NCI-H446 (cell line): ENCODE results near the gene DENND5A.

ENCODE experiments used
- DNase-seq, 2 experiments: peaks; one replicate each; lab custom pipeline; 2025; lab: John Stamatoyannopoulos, UW

Gene DENND5A

DNA sequence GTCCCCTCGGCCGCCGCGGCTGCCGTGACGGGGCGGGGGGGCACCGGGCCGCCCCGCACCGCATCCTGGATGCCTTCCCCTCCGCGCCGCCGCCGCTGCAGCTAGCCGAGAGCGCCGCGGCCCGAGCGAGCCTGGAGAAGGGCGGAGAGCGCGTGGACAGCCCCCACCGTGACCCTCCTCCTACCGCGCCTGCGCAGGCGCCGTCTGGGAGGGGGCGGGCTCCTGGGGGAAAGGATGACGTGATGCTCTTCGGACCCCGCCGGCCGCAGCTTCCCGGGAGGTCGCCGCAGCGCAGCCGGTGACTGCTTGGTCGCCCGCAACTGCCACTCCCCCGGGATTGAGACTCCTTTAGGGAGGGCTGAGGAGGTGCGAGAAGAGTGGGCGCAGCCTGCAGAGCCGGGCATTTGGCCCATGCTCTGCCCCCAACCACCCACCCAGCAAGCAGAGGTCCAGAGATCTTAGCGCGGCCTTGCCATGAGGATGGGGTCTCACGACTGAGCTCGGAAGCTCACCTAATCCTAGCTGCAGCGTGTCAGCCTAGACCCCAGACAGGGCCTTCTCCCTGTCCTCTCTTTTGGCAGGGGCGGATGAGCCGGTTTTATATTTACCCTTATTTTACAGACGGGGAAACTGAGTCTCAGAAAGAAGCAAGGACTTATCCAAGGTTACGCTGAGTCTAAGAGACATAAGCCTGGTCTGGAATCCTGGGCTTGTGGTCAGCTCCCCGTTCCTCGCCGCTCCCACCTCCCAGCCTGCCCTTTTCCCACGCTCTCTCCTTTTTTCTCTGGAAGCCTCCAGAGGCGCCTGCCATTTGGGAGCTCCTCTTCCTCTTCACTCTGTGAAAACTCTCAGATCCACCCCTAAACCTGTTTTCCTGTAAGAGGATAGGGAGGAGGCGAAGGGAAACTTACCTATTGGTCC is at the start of gene DENND5A:
DENND5A (minus strand) TSS at position 140 of the 921 bp plus-strand sequence. CDS start 281 bp downstream, outside the sequence.
- peak; percentile 81 to 90 for DNase-seq

DNA sequence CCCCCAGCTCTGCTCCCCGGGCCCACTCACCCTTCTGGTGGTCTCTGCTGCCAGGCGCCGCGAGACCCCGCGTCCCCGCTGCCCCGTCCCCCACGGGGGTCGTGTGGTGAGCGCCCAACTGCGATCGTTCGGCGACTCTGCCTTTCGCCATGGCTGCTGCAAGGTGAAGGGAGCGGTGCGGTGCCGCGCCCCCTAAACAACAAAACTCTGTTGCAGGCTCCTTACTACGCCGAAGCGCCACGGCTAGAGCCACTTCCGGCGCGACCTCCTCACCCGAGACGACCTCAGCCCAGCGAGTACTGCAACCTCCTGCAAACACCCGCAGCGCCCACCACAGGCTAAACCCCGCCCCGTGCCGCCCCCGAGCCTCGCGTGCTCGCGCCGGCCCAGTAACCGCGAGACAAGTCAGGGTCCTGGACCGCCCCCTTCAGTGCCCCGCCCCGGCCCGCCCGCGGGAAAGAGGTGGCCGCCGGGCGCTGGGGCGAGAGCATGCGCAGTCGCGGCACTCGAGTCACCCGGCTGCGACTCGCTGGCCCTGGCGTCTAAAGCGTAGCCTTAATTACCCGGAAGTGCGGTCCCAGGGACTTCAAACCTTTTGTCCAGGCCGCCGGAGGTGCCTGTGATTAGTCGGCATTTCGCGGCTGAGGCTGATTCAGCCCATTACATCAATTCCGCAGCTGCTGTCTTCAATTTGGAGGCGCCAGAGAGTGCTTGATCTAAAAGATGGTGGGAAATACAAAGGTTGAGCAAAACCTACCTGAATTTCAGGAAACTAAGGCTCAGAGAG is 49.3 kb upstream of the DENND5A start, which contains the start of gene TMEM41B:
TMEM41B (minus strand) TSS at position 303 of the 787 bp plus-strand sequence; CDS start at position 151, 152 bp downstream.
- peak; percentile 96 to 99 for DNase-seq

DNA sequence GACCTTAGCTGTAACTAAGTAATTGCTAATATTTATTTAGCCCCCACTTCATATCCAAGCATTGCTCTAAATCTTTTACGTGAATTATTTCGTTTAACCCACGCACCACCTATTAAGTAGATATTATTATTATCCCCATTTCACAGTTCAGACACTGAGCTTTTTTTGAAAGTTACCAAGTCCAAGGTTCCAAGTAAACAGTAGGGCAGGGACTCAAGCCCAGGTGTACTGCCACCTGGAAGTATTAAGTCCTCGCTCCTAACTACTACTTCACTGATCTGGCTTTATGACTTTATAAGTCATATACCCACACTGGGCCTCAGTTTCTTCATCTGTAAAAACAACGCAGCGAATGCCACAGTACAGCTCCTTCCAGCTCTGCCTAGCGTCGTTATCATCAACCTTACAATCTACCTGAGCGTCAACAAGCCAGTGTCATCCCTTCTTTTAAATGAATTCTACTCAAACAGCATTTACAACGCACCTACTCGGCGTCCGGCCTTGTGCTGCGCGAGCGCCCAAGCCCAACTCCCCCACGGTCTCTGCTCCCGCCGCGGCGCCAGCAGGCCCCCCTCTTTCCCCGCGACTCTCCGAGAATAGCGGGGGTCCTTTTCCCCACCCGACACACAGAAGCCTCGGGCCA is 48.6 kb upstream of the DENND5A start:
- no peak for DNase-seq

DNA sequence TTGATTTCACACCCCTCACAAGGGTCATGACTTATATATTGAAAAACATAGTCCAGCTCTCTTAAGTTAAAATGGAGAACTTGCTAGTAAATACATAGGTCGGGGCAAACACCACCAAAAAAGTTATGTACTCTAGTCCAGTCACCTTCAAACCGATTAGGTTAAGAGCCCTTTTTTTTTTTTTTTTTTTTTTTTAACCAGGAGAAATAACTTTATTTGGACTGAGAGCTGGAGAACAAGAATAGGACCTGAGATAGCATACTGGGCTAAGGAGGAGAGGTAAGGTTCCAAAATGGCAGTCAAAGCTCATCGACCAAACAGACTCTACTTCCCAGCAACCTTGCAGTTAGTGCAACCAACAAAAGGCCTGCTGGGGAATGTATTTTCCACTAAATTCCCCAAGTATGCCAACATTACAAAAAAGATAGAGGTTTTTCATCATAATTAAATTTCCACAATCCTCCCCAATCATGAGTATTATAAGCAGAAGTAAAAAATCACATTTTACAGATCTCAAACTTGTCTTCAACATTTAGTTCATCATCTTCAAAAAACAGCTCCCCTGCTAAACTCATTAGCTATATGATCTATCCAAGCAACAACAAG is 45.4 kb upstream of the DENND5A start:
- DNase-seq, result no peak

DNA sequence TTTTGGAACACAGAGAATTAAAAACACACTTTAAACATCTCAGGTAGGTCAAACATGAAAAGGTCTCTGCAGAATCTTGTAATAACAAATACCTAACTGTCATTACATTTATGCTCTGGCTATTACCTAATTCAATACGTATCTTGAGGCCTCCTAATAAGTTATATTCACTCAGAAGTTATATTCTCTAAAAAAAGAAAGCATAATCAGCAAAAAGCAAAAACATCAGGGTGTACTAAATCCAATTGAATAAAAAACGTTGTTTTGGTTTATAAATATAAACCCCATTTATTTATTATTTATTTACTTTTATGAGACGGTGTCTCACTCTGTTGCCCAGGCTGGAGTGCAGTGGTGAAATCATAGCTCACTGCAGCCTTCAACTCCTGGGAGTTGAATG is 39.0 kb upstream of the DENND5A start:
- DNase-seq, result no peak

DNA sequence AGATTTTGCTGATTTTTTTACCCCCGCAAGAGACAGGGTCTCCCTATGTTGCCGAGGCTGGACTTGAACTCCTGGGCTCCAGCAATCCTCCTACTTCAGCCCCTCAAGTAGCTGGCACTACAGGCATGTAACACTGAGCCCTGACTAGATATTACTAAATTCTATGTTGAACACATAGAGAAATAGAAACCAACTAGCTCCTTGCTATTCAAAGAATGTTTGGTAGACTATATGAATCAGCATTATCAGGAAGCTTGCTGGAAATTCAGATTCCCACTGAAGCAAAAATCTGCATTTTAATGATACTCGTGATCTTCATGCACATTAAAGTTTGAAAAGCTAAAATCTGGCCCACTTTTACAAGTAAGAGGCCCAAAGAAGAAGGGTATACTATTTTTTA is 37.3 kb upstream of the DENND5A start:
- DNase-seq, result no peak

DNA sequence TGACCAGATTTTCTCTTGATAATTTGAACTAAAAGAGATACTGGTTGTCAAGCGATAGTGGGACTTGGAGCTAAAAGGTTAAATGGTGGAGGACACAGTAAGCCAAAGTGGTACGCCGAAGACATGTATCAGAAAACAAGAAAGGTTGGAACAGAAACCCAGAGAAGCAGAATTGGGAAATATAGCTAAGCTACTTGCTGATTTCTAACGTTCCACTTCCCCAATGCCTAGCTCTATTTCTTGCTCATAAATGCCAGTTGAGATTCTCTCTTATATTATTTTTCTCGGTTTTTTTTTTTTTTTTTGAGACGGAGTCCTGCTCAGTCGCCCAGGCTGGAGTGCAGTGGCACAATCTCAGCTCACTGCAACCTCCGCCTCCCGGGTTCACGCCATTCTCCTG is 36.6 kb upstream of the DENND5A start:
- no peak for DNase-seq

DNA sequence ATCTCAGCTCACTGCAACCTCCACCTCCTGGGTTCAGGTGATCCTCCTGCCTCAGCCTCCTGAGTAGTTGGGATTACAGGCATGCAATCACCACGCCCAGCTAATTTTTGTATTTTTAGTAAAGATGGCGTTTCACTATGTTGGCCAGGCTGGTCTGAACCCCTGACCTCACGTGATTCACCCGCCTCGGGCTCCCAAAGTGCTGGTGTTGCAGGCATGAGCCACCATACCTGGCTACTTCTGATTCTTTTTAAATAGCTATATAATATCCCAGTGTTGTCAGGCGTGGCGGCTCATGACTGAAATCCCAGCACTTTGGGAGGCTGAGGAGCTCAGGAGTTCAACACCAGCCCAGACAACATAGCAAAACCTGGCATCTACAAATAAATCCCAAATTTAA is 28.5 kb upstream of the DENND5A start:
- no peak for DNase-seq

DNA sequence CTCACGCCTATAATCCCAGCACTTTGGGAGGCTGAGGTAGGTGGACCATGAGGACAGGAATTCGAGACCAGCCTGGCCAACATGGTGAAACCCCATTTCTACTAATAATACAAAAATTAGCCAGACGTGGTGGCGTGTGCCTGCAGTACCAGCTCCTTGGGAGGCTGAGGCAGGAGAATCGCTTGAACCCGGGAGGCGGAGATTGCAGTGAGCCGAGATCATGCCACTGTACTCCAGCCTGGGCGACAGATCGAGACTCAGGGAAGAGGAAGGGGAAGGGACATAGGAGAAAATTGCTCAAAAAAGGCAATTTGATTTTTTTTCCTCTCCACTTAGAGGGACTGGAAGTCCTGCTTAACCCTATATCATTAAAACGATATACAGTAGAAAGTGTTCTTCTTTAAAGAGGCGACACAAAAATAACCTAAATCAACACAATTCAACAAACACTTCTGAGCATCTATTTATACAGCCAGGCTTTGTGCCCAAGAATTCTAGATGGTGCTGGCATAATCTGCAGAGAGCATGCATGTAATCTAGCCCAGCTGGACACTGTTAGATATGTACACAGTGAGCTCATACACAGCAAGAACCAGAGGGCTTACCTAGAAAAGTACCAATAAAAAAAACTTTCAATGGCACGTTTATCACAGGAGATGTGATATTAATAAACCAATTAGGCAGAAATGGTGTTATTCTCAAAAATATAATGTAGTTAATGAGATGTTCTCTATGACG is 20.9 kb upstream of the DENND5A start:
- no peak for DNase-seq

DNA sequence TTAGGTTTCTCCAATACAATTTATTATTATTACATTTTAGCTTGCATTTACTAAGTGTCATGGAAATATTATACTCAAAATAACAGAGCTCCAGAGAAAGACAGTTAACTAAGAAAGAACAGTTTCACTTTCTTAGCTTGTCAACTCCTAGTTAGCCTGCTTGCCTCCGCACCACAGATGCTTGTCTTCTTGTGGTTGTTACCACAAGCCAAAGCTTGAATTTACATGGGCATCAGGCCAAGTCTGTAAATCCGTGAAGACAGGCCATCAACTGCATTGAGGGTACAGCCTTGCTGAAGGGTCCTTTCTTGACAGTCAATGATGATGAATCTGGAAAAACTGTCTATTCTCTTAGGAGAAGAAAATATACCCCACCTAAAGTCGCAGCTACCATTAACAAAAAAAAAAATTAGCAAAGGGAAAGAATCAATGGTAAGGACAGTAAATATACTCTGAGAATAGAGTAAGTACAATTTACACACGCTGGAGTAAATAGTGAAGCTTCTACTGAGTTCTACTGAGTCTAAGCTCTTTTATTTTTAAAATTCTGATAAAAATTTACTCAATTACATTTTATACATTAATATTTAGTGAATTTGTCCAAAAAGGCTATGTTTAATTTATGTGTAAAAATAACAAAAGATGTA is 15.6 kb upstream of the DENND5A start:
- peak in 1 of 2 experiments; percentile 68 for DNase-seq

DNA sequence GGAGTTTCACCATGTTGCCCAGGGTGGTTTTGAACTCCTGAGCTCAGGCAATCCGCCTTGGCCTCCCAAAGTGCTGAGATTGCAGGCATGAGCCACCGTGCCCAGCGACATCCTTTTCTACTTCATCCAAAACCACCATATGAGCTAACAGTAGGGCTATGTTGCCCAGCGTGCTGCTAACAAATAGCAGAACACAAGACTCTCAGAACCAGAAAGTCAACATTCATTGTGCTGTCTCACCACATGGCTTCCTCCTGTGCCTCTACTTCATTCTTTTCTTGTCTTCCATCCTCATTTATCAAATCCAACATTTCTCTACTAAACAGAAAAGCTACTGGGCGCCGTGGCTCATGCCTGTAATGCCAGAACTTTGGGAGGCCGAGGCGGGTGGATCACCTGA is 12.0 kb upstream of the DENND5A start:
- no peak for DNase-seq

DNA sequence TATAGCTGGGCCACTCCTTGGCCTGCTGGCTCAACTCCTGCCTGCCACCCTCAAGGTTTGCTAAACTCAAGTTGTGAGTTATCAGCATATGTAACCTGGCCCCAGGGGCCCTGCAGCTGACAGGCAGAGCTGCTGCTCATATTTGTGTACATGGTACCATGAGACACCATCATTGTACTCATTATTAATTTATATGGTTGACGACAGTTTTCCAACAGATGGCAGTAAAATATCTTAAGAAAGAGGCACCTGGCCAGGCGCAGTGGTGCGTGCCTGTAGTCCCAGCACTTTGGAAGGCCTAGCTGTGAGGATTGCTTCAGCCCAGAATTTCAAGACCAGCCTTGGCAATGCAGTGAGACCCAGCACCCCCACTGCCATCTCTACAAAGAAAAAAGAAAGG is 11.4 kb upstream of the DENND5A start:
- DNase-seq, result no peak

DNA sequence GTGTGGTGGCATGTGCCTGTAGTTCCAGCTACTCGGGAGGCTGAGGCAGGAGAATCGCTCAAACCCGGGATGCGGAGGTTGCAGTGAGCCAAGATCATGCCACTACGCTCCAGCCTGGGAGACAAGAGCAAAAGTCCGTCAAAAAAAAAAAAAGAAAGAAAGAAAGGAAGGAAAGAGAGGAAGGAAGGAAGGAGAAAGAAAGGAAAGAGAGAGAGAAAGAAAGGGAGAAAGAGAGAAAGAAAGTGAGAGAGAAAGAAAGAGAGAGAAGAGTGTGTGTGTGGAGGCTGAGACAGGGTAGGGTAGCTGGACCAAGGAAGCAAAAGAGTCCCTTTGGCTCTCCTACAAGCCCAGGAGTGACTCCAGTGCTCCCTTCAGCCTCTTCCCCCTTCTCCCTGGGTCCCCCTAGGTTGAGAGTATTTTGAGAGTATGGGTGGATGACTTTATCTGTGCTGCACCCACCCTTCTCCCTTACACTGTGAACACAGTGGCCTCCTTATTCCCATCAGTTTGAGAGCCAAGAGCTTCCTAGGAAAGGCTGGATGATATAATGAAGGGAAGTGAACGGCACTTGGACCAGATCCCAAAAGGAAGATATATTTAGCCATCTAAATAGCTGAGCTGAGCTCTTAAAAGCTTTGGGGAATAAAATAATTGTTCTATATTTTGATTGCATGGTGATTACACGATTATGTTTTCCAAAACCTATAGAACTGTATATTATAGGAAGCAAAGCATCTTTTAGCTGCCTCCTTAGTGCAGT is 9.5 kb upstream of the DENND5A start:
- DNase-seq, result no peak

DNA sequence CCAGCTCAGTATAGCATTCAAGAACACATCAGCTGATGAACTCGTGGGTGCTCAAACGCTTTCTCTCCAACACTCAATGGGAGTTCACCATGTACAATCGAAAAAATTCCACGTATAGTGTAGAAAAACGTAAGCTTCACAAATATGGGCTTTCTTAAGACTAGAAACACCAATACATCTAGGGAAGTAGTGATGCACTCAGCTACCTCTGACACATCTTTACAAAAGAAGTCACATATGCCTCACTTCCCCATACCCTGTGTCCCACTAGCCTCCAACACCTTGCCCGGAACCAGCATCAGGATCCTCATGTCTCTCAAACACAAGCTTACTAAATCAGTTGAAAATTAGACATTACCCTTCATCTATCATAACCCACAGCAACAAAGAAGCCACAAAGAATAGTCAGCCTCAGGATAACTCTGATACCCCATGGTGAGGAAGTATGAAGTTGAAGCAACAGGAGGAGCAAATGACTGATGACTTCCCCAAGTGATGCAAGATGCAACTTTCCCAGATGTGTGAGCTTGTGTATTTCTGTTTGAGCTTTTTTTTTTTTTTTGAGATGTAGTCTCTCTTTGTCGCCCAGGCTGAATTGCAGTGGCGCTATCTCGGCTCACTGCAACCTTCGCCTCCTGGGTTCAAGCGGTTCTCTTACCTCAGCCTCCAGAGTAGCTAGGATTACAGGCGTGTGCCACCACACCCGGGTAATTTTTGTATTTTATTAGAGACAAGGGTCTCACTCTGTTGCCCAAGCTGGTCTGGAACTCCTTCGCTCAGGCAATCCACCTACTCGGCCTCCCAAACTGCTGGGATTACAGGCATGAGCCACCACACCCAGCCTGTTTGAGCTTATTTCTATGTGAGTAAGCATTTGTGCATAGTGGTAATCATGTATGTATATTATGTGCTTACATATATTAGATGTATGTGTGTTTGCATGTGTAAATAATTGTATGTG is 8.5 kb upstream of the DENND5A start:
- no peak for DNase-seq

DNA sequence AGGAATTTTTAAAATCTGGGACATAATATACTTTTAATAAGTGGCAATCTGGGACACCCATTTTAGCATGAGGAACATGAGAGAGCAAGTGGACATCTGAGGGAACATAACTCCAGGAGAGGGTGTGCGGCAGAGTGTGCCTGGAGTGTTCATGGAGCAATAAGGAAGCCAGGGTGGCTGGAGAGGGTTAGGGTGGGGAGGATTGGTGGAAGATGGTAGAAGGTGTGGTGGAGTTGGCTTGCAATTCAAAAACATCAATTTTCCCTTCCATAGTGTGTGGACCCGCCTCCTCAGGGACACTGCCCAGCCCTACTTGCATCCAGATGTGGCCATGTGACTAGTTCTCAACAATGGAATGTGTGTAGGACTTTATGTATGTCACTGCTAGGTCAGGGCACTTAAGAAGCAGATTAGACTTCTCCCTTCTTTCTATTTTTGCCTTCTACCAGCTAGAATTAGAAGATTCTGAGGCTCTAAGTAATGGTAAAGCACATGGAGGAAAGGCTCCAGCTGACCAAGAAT is 4.4 kb upstream of the DENND5A start:
- no peak for DNase-seq

DNA sequence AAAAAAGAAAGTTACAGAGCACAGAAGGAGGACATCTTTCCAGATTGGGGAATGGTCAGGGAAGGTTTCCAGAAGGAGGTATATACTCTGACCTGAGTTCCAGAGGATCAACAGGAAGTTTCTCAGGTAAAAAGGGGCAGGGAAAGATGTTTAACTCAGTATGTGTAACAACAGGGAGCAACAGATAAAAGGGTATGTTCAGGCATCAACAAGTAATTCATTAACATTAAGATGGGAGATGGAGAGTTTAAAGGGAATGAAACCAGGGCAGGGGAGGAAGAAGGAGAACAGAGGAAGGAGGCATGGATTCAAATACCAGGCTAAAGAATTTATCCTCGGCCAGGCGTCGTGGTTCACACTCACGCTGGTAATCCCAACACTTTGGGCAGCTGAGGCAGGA is 2.5 kb upstream of the DENND5A start:
- no peak for DNase-seq

DNA sequence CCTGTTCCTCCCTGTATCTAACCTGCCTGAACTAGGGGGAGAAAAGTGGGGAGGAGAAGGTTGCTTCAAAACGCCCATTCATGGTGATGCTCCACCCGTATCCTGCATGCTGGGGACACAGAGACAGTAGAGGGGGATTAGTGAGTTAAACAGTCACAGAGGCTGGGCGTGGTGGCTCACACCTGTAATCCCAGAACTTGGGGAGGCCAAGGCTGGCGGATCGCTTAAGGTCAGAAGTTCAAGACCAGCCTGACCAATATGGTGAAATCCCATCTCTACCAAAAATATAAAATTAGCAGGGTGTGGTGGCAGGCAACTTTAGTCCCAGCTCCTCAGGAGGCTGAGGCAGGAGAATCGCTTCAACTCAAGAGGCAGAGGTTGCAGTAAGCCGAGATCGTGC is 1.8 kb upstream of the DENND5A start:
- no peak for DNase-seq

DNA sequence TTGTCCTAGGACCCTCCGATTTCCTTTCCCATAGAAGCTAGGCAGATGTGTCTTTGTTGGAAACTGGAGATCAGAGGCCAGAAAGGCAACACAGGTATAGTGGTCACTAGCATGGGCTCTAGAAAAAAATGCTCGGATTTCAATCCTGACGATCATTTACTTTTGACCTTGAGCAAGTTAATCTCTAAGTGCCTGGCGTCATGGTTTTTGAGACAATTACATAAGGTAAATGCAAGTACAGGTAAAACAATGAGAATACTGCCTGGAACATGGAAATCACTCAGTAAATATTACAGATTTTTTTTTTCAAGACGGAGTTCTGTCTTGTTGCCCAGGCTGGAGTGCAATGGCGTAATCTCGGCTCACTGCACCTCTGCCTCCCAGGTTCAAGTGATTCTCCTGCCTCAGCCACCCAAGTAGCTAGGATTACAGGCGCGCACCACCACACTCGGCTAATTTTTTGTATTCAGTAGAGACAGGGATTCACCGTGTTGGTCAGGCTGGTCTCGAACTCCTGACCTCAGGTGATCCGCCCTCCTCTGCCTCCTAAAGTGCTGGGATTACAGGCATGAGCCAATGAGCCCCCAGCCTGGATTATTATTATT is 1.1 kb upstream of the DENND5A start:
- DNase-seq, result no peak
